Left colon (tissue), 2 donors: ENCODE measurements around the gene PREP. TPM values are rescaled to one million over a fixed set of nuclear protein-coding genes. Genes with fewer than 3 reads are reported as not detected.

Experiments
- ATAC-seq: fragments of 200-7000 bp; cut with Tn5 transposase; one replicate; pipeline ENCODE4 v1.9.1; 2020; ENCODE audit warnings: mild to moderate bottlenecking, moderate library complexity
- DNase-seq, 2 donors: peaks; one replicate each; pipeline ENCODE4 v3.0.0-alpha.2; 2020
- intact Hi-C, 2 donors: fragments of 100-400 bp; cut with DNase I in 1 of 2; cut with micrococcal nuclease in 1 of 2; formaldehyde crosslinking; loops; one replicate each; pipeline versions ENCODE4 v1.11.2 to v1.14.0; 2022; cut with DNase I, micrococcal nuclease
- total RNA-seq, 2 donors: library from RNA; stranded (reverse); fragmentation: NEBNext Ultra II Directional; extraction: Animal tissue kit (Norgen Biotek cat#: 25700); gene quantifications; one replicate each; pipeline ENCODE4 v1.2.1, GENCODE V29; 2021
- donor health status: DM: no; HTN: no; CAD: no.
- donor health status: DM: yes; HTN: yes; CAD: no.

The PREP gene
- total RNA-seq, 2 donors from 2014 or later = 73.2 to 80.1 TPM

DNA sequence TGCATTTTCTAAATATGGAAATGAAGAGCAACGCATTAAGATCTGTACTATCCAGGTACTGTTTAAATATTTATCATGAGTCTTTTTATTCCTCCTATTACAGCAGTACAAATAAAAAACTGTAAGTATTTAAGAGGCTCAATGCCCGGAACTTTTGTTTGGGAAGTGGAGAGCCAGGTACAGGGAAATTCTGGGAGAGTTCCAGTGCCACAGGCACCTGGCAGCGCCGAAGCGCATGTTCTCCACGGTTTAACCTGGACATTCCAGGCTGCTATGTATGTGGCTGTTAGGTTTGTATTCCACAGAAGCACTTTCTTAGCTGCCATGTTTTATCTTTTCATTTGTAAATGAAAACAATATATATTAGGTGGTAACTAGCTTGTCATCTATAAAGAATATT, 81.7 kb downstream of the PREP start:
- ATAC-seq (peak; percentile 24), DNase-seq (no peak)
- intact Hi-C loops = no loop called here

DNA sequence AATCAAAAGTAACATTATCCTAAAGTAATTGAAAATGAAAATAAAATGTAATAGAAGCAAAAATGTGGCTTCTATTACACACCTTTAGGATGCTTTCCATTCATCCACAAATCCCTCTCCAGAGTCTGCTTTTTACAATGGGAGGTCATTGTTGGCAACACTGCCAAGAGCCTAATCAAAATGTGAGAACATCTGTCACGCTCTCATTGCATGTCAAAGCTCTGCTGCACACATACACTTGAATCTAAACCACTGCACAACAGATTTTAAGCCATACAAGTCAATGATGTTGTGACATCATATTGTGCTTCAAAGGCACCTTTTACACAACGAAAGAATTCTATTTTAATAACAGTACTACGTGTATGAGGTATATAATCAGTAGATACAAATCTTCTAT, 82.1 kb downstream of the PREP start:
- ATAC-seq = peak; percentile 23
- intact Hi-C loops = no loop called here
- DNase-seq = no peak

DNA sequence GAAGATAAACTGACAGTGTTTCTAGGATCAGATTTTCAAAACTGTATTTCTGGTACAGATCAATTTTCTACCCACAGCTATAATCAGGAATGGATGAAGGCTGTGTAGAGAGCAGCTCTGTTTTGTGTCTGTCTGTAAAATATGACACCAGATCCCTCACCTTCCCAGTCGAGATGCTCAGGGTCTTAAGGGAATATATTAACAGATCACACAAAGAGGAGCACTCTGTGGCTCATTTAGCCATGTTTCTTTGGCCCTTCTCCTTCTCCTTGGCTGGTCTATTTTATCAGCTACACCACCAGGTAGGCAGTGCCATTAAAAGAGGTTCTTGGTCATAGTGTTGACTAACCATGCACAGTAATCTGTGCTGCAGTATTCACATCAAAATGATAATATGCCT, 82.6 kb downstream of the PREP start:
- no peak for ATAC-seq
- intact Hi-C loops = no loop called here
- no peak for DNase-seq

DNA sequence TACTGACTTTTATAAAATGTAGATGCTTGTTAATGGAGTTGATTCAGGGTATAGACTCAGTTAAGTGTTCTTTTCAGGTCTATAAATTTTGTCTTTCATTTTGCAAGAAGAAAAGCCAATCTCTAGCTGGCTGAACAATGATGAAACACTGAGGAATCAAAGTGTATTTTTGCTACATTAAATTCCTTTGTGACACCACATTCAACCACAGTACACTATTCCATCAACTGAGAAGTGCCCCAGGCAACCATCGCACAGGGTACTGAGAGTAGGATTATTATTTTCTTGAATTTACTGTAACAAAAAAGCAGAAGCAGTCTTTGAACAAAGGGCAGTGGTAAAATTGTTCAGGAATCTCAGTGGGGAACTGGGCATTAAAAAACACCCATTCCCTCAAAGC, 83.6 kb downstream of the PREP start:
- no peak for DNase-seq
- intact Hi-C loops = no loop called here
- no peak for ATAC-seq

DNA sequence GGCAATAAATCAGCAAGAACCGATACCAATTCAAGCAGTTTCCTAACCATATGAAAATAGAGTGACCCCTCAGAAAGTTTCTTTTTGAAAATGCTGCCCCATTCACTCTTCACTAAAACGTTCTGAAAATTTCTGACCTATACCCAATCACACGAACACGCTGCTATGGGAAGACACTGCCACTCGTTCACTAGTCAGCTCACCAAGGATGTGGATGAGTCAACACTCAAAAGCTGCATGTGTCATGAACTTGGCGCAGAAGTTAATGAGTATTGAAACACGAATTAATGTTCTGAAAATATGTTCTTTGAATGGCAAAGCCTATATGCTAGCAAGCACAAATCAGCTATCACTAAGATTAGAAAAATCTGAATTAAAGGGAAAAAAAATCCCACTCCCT, 84.2 kb downstream of the PREP start:
- intact Hi-C loops = no loop called here

DNA sequence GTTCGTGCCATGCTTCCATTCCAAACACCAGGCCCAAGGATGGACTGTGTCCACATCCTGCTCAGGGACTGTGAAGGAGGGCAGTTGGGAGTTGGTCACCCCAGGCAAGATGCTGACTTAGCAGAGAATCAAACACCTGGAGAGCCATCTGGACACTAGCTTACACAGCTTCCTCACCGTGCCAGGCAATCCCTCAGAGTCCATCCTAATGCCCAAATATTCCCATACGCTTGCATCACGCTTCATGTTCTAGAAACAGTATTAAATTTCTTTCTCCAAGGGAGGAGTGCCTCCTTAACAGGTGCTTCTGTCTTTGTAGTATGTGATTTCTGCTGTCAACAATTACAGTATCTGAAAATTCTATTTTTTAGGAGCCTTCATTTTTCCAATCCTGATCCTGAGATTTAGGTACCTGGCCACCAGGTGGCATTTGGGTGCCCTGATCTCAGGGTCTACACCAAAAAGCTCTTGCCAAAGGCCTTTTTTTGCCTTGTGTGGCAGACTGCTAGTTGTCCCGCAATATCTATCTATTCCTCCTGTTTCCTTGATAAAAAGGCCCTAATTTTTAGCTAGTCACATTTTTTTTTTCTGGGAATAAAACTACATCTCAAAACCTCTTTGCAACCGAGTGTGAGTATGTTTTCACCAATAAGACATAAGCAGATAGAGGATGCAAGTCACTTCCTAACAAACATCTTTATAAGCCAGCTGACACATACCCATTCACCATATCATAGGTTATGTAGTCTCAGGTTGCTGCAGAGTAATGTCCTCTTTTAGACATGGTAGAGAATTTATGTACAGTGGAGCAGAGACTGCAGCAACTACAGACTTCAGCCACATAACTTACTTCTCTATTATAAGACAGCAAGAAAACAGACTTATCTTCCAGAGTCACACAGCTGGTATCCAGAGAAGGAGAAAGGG, 85.0 kb downstream of the PREP start:
- intact Hi-C loops = no loop called here
- peak; percentile 47 for ATAC-seq
- DNase-seq = peak in 1 of 2 donors; percentile 24

More for the DNA sequence above, 84.2 kb downstream of the PREP start:
- DNase-seq (no peak), ATAC-seq (no peak)

DNA sequence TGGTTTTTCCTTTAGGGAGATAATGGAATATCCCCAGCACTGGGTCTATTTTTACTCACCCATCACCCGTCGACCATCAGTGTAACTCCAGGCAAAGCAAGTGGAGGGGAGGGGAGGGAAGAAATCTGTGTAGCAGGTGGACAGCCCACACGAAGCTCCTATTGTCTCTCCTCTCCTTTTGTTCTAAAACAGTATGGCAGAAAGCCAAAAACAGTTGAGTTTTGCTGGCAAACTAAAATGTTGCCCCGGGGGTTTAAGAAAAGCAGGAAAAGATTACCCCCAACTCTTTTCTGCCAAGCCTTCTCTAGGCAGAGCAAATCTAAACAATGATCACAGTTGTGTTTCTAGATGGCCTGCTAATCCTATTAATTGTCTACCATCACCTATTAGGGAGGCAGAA, 89.7 kb downstream of the PREP start:
- intact Hi-C loops = no loop called here
- DNase-seq = no peak
- no peak for ATAC-seq

DNA sequence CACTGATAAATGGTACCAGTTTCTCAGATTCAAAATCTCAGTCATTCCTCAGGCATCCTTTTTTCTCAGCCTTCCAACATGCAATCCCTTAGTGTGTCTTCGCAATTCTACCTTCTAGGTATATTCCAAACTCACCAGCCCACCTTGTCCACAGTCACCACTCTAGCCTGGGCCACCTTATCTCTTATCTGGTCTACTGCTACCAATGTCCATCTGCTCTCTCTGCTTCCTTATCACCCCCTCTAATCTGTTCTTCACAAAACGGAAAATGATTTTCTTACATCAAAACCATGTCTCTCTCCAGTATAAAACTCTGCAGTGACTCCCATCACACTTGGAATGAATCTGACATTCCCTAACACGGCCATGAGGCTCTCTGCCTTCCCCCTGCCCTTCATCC, 91.9 kb downstream of the PREP start:
- ATAC-seq = peak; percentile 13
- DNase-seq = no peak
- intact Hi-C loops = no loop called here

DNA sequence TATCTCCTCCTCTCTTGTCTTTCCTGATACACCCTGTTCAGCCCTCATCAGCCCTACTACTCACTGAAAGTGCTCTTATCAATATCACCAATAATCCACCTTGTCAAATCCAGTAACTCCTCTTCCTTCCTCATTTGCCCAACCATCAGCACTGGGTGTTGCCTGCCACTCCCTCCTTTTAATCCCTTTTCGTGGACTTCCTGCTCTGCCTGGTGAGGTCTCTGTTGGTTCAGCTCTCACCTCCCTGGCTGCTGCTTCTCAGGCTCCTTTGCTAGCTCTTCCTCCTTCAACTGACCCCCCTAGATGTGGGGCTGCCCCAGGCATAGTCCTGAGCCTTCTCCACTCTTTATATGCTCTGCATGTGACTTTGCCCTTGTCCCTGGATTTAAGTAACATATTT, 92.5 kb downstream of the PREP start:
- intact Hi-C loops = no loop called here
- DNase-seq = peak; percentile 38 to 66
- ATAC-seq = peak; percentile 97

DNA sequence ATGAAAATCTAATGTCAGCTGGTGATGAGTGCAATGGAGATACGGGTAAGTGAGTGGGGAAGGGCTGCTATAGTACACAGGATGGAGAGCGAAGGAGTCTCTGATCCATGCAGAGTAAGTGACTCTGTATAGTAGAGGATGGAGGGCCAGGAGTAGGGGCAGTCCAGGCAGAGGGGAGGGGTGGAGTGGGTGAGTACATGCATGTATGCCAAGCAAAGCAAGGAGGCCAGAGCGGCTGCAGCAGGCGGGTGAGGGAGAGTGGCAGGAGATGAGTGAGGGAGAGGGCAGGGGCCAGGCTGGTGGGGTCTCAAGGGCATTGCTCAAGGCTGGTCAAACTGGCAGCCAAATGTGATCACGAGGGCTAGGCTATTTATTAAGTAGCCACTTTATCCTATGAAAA, 94.0 kb downstream of the PREP start:
- no peak for DNase-seq
- no peak for ATAC-seq
- intact Hi-C loops = no loop called here

DNA sequence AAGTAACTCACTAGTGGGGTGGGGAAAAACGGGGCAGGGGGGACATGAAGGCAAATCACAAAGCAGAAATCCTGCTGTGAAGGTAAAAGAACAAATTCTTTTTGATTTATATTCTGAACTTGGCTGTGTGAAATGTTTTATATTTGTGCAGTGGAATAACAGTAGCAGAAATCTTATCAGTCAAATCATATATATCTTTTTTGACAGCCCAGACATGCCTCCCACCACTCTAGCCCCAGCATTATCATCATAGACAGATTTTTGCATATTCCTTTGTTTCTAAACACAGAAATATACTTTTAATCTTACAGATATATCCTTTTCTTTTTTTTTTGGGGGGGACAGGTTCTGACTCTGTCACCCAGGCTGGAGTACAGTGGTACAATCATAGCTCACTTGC, 97.4 kb downstream of the PREP start:
- ATAC-seq (no peak), DNase-seq (no peak)
- intact Hi-C loops = no loop called here

DNA sequence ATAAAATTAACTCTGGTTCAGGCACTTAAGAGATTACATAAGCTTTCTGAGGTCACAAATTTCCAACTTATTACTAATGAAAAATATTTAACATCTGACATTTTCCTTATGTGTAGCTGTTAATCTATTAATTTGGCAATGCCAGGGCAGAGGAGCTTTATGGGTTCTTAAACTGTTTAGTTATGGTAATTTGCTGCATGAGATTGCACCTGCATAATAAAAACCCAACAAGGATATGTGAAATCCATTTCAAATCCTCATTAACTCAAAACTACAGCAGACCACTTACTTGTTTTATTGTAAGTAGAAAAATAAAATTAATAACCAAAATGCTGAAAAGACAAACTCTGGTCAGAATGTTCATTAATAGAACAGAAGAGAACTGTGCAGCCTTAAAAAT, 98.1 kb downstream of the PREP start:
- intact Hi-C loops = no loop called here
- DNase-seq (no peak), ATAC-seq (no peak)

DNA sequence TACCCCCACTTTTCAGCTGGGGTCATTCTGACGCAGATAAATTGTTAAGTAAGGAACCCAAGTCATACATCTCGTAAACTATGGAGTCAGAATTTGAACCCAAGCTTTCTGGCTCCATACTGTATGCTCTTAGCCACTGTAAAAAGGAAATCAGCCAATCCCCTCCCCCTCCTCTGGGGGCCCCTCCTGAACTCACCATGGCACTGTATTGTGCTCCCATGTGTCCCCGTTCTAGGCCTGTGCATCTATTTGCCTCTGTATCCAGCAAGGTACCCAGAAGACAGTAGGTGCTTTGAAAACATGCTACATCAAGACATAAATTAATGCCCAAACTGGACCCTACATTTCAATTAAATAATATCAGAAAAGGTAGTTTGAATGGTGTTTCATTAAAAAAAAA, 98.5 kb downstream of the PREP start:
- intact Hi-C loops = no loop called here
- DNase-seq (no peak), ATAC-seq (no peak)

DNA sequence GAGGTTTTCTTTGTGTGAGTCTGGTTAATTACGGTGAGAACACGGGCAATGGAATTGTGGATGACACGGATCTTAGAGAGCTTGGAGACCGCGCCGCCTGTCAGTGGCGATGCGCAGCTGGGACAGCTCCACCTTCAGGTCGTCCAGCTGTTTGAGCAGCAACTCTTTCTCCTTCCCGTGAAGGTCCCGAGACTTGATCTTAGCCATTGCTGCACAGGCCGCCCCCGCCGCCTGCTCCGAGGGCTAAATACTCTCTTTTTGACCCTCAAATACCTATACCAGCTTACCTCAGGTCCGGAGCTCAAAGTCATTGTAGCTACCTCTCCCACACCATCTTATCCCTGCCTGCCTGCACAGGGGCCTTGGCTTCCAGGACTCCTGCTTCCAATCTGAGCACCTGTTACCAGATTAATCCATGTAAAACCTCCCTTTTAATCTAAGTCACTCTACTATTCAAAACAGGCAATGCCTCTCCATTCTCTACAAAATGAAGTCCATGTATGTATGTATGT, 100.2 kb downstream of the PREP start:
- intact Hi-C loops = no loop called here
- ATAC-seq (no peak), DNase-seq (no peak)

DNA sequence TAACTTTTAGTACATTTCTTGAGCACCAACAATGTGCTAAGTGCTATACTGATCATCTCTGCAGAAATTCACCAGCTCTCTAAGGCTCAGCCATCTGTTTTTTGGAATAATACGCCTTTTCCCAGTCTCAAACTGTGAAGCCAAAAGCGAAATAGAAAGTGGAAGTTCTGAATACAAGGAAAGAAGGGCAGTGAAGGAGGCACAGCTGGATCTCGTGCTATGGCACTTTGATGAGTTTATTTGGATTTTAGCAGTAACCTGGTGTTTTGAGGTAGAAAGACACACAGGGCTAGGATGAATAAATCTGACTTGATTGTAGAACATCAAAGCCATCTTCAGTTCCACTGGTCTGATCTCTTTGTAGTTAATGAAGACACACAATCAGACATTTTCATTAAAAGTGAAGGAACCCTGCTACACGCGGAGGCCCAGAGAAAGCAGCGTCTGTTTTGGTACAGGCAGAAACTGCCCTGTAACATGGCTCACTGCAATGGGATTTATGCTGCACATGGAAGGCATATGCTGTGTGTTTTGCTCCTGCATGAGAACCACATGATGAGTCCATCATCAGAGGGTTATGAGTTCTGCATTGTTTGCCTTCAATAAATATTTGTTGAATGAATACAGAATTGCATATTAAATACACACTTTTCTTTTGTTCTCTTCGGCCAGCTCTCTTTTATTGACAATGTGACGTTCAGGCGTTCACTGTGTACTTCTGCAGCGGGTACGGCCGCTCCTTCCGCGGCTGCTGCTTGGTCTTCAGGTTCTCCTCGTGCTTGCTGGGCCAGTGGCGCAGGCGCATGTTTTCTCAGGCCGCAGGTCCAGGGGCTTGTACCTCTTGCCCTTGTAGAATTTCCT, 100.9 kb downstream of the PREP start:
- intact Hi-C loops = no loop called here
- peak; percentile 67 for ATAC-seq
- peak in 1 of 2 donors; percentile 16 for DNase-seq

DNA sequence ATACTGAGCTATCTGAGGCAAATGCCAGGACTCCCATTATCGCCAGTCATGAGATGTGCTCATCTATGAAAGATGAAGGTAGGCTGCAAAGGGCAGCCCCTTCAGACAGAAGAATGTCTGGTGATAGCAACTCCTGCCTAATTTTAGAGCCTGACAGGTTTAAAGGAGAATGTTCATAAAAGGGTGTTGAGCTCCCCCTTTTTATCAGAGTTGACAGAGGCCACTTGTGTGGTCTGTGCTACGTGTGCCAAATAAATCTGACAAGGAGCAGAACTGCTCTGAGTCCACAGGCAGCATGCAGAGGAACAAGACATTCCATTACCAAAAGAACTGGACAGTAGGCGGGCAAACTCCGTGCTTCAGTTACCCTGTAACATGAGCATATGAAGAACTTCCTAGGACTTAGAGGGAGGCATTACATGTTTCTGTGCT, 101.8 kb downstream of the PREP start:
- intact Hi-C loops = no loop called here
- ATAC-seq (no peak), DNase-seq (no peak)

DNA sequence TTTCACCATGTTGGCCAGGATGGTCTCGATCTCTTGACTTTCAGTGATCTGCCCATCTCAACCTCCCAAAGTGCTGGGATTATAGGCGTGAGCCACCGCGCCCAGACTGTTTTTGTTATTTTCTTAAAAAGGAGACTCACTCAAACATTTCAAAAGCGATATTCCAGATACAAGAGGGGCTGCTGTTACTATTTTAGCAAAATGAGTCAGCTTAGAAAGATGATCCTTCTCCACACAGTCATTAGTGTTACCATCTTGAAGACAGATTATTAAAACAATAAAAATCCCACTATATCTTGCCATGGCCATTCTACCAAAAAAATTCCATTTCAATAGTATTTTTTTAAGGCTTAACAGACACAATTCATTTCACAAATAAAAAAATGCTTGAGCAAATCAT, 102.8 kb downstream of the PREP start:
- intact Hi-C loops = no loop called here
- ATAC-seq = no peak
- DNase-seq = no peak

DNA sequence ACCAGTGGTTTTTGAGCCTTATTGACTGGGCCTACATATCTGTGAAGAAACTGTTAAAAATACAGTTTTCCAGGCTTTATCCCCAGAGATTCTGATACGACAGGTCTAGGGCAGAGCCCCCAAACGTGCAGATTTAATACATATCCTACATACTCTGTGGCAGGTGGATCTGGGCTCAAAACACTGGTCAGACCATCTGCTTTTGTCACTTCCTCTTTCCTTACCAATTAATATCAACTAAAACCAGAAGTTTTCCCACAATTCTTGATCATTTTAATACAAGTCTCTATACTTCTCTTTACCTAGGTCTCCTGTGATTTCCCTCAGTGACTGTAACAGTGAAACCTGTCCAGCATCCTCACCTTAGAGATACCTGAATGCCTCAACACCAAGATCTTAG, 108.8 kb downstream of the PREP start:
- no peak for ATAC-seq
- intact Hi-C loops = no loop called here
- no peak for DNase-seq

DNA sequence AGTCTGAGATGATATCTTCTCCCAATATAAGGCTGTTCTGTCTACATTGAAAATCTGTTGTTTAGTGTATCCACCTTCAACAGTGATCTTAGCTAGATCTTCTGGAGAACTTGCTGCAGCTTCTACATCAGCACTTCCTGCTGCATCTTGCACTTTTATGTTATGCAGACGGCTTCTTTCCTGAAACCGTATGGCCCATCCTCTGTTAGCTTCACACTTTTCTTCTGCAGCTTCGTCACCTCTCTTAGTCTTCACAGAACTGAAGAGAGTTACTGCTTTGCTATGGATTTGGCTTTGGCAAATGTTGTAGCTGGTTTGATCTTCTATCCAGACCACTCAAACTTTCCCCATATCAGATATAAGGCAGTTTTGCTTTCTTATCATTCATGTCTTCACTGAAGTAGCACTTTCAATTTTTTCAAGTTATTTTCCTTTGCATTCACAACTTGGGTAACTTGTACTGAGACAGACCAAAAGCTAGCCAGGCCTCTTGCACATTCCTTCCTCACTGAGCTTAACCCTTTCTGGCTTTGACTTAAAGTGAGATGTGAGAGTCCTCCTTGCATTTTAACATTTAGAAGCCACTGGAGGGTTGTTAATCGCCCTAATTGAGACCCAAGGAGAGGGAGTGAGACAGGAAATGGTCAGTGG, 110.1 kb downstream of the PREP start:
- no peak for ATAC-seq
- intact Hi-C loops = no loop called here
- no peak for DNase-seq
